H1 (cell line): Measurements from ENCODE around the gene C16orf87. TPM values are rescaled to one million over a fixed set of nuclear protein-coding genes. Genes with fewer than 3 reads are reported as not detected.

Experiments used
- CEBPB ChIP-seq: IDR thresholded peaks from 2 replicates; pipeline ENCODE4 v1.6.1; 2012; ENCODE audit warnings: low read depth, low read length
- NRF1 ChIP-seq: IDR thresholded peaks from 2 replicates; pipeline ENCODE4 v1.6.1; 2011; ENCODE audit warnings: mild to moderate bottlenecking, low read depth, low read length, improper control_type of control experiment
- PHF8 ChIP-seq: fragments of 200-600 bp; sonication (generic); conservative IDR thresholded peaks from 2 replicates; pipeline ENCODE4 v1.7.1; 2012; ENCODE audit warnings: low read depth, mild to moderate bottlenecking, inconsistent platforms, low read length, moderate library complexity
- POLR2A ChIP-seq, 2 experiments: IDR thresholded peaks; 1 replicate in 1 of 2; 2 replicates in 1 of 2; pipeline ENCODE4 v1.6.1; 2011; ENCODE audit warnings: low read depth in 2 of 2, low read length in 2 of 2, mild to moderate bottlenecking in 2 of 2; ENCODE audit errors: control extremely low read depth in 1 of 2
- SIRT6 ChIP-seq: IDR thresholded peaks from one replicate; pipeline ENCODE4 v1.7.1; 2012; ENCODE audit warnings: low read length, inconsistent platforms
- SIX5 ChIP-seq: IDR thresholded peaks from 2 replicates; pipeline ENCODE4 v1.6.1; 2011; ENCODE audit warnings: mild to moderate bottlenecking, low read depth, low read length
- polyA plus RNA-seq, 7 experiments: library from polyadenylated mRNA; depleted of rRNA in 3 of 7; stranded (reverse) in 5 of 7; unstranded in 2 of 7; fragments of >200 nt in 5 of 7; fragments of 200-250 nt in 2 of 7; gene quantifications; 1 replicate in 5 of 7; 2 replicates in 1 of 7; 4 replicates in 1 of 7; pipeline versions ENCODE4 v1.2.1 to v1.2.3, GENCODE V29; 2011 to 2013; ENCODE audit warnings: missing spikeins in 2 of 7, mixed read lengths in 2 of 7
- total RNA-seq: library from RNA; stranded (reverse); fragmentation: NEBNext Ultra II Directional; extraction: Animal tissue kit (Norgen Biotek cat#: 25700); gene quantifications from 2 replicates; pipeline ENCODE4 v1.2.1, GENCODE V29; 2021
- TF ChIP-seq, protein P1 (sequence below), 3 experiments: IDR thresholded peaks; 1 replicate in 2 of 3; 2 replicates in 1 of 3; pipeline versions ENCODE4 v1.5.1 to v1.6.1; 2011; ENCODE audit warnings: low read length in 3 of 3, mild to moderate bottlenecking in 3 of 3, inconsistent platforms in 2 of 3, low read depth in 1 of 3, moderate library complexity in 1 of 3; ENCODE audit not compliant: insufficient read depth in 1 of 3; ENCODE audit errors: control extremely low read depth in 1 of 3

C16orf87 gene
- total and polyA plus RNA-seq, 2 of the 8 experiments (the other 6 are each of a cell fraction or from before 2014, with no cell fraction given) = 4.8 to 21.8 TPM

DNA sequence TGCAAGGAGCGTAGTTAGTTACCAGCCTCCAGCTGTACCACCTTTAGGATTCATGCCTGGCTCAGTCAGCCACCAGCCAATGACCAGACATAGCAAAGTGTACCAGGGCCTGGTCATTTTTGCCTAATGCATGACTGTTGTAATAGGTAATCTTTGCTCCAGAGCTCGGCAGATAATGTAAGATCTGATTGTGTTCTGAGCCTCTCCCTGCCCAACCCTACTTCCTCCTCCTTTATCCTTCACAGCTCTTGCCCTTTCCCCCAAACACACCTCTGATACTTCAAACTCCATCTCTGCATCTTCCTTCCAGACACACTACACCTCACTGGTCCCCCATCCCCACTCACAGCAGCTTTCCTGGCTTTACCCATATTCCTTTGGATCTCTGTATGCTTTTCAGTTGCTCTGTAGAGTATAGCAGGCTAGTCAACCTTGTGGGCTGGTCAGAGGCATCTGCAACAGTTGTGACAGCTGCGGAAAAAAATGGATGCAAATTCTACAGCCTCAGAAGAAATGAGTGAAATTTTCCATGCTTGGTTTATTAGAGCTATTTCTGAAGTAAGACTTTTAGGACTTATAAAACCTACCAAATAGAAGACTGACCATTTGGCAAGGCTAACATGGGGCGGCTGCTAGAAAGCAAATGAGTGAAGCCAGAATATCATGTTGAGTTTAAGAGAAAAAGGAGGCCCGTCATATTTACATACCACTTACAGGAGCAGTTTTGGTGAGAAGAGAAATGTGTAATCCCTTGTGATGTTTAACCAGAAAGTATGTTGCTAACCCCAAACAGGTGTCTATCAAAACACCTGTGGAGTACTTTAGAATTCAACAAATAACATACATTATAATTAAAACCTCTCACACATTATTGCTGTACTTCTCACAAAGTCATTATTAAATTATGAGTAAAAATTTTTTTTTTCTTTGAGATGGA, 19.9 kb upstream of the C16orf87 start (continued):
- no peak for TF ChIP-seq CEBPB
- TF ChIP-seq, protein P1, sequence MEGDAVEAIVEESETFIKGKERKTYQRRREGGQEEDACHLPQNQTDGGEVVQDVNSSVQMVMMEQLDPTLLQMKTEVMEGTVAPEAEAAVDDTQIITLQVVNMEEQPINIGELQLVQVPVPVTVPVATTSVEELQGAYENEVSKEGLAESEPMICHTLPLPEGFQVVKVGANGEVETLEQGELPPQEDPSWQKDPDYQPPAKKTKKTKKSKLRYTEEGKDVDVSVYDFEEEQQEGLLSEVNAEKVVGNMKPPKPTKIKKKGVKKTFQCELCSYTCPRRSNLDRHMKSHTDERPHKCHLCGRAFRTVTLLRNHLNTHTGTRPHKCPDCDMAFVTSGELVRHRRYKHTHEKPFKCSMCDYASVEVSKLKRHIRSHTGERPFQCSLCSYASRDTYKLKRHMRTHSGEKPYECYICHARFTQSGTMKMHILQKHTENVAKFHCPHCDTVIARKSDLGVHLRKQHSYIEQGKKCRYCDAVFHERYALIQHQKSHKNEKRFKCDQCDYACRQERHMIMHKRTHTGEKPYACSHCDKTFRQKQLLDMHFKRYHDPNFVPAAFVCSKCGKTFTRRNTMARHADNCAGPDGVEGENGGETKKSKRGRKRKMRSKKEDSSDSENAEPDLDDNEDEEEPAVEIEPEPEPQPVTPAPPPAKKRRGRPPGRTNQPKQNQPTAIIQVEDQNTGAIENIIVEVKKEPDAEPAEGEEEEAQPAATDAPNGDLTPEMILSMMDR (IDR thresholded peaks at IDR 0.05; ENCODE audit: control extremely low read depth in 1 of 3, insufficient read depth in 1 of 3, low read depth in 1 of 3, low read length in 3 of 3) = no peak
- no peak for TF ChIP-seq PHF8
- no peak for TF ChIP-seq NRF1
- no peak for TF ChIP-seq SIRT6
- TF ChIP-seq POLR2A (IDR thresholded peaks at IDR 0.05; ENCODE audit: control extremely low read depth in 1 of 2, low read depth in 2 of 2, low read length in 2 of 2) = no peak
- TF ChIP-seq SIX5 = no peak
- TF ChIP-seq, all 59 proteins: peak for 0
